ENCODE measurements around the gene ARIH1. TPM values are rescaled to one million over a fixed set of nuclear protein-coding genes. Genes with fewer than 3 reads are reported as not detected.
"Not testable (repeated sequence)": the region's sequence is repeated elsewhere in the genome, so short reads cannot be mapped to it uniquely, and the experiment has no call there.

Gene ARIH1
- total RNA-seq, 2 experiments from 2014 or later = 170 to 175 TPM

DNA sequence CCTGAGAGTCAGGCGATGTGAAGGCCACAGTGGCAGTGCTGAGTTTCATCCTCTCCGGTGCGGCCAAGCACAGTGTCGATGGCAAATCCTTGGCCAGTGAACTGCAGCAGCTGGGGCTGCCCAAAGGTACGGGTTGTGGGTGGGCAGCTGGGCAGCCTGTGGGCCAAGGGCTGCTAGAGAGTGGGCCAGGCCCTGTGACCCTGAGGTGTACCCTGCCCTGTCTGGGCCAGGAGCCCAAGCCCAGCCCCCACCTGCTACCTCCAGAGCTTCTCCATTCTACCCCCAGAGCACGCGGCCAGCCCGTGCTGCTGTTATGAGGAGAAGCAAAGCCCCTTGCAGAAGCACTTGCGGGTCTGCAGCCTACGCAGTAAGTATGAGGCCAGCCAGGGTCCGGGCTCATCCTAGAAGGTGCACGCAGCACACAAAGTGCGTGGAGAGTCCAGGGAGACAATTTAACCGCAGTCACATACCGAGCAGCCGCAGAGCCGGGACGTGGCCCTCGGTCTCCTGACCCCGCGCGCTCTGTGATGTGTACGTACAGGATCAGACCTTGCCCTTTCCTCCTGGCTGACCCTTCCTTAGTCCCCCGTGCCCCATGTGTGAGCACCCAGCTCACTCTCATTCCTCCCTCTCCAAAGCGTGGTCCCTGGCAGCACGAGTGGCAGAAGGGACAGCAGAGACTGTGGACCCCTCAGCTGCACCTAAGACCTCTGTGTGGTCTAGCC is 165.8 kb downstream of the ARIH1 start:
- H3K27me3 Mint-ChIP-seq; H3K36me3 Mint-ChIP-seq (ENCODE audit: low read depth); CTCF ChIA-PET; DNase-seq; intact Hi-C loops (cut with micrococcal nuclease); H3K9me3 Mint-ChIP-seq; ATAC-seq; POLR2A ChIA-PET; H3K4me1 Mint-ChIP-seq (ENCODE audit: low read depth); H3K4me3 Mint-ChIP-seq; H3K27ac Mint-ChIP-seq: not testable (repeated sequence)

DNA sequence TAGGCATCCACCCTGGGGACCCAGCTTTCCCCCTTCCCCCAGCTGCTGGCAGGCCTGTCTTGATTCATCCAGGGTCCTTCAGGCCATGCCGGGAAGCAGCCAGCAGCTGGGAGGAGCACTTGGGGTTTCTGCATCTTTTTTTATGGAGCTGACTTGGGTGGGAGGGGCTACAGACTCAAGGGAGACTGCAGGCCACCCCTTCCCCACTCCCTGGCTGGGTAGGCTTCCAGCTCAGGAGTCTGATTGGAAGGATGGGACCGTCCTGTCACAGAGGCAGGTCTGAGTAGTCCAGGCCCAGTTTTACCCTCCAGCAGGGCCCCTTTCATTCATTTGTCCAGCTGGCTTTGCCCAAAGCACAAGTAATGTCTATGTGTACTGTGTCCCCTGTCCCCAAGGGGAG is 168.1 kb downstream of the ARIH1 start:
- CTCF ChIA-PET; H3K27me3 Mint-ChIP-seq; ATAC-seq; H3K4me1 Mint-ChIP-seq (ENCODE audit: low read depth); DNase-seq; H3K36me3 Mint-ChIP-seq (ENCODE audit: low read depth); POLR2A ChIA-PET; H3K4me3 Mint-ChIP-seq; H3K9me3 Mint-ChIP-seq; H3K27ac Mint-ChIP-seq; intact Hi-C loops (cut with micrococcal nuclease): not testable (repeated sequence)

DNA sequence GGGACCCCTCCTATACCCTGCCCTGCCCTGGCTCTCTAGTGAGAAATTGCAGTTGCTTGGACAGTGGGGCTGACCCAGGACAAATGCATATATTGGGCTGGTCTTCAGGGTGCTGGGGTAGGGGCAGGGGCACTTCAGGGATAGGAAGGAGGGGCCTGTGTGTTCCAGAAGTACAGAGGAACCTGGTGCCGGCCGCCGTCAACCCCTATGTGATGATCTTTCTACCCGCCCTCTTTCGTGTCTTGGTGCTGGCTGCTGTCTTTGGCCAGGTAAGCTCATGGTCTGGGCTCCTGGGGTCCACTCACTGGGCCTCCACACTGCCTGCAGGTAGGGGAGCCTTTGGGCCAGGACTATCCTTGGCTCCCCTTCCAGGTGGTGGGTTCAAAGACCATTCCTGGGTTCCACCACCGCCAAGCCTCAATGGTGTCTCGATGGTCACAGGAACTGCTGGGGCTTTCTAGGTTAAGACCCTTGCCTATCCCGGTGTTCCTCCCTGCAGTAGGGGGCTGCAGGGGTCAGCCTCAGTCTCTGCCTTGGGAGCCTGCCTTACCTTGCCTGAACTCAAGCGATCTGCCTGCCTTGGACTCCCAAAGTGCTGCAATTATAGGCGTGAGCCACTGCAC is 174.6 kb downstream of the ARIH1 start:
- intact Hi-C loops (cut with micrococcal nuclease); H3K27me3 Mint-ChIP-seq; H3K9me3 Mint-ChIP-seq; CTCF ChIA-PET; H3K36me3 Mint-ChIP-seq (ENCODE audit: low read depth); H3K27ac Mint-ChIP-seq; H3K4me1 Mint-ChIP-seq (ENCODE audit: low read depth); H3K4me3 Mint-ChIP-seq; POLR2A ChIA-PET; DNase-seq; ATAC-seq: not testable (repeated sequence)

Other genes starting within 250 kb of the ARIH1 start
- gene PKM, start 243.1 kb upstream of the ARIH1 start, total RNA-seq = 1,000 to 10,000 TPM; 2,565 to 2,588 TPM
- 10 to 100 TPM; 48.7 to 50.1 TPM for gene PARP6, start 201.8 kb upstream of the ARIH1 start, total RNA-seq
- under 1 TPM; 0.18 to 0.20 TPM for gene CELF6, start 154.2 kb upstream of the ARIH1 start, total RNA-seq
- 10 to 100 TPM; 55.8 to 66.8 TPM for gene HEXA, start 98.3 kb upstream of the ARIH1 start, total RNA-seq
- not detected for gene TMEM202, start 76.0 kb upstream of the ARIH1 start, total RNA-seq
- not detected for gene GOLGA6B, start 180.4 kb downstream of the ARIH1 start, total RNA-seq
- gene HIGD2B, start 211.9 kb downstream of the ARIH1 start, total RNA-seq = under 1 TPM; 0.27 to 0.32 TPM
- gene BBS4, start 211.9 kb downstream of the ARIH1 start, total RNA-seq = 10 to 100 TPM; 10.8 to 11.4 TPM